GM19452 (cell line): ENCODE measurements around the gene COL18A1.

Experiments used
- ATAC-seq: cut with Tn5 transposase; IDR thresholded peaks from one replicate; pipeline ENCODE4 v1.9.1; 2021; ENCODE audit not compliant: unreplicated experiment

COL18A1 gene

DNA sequence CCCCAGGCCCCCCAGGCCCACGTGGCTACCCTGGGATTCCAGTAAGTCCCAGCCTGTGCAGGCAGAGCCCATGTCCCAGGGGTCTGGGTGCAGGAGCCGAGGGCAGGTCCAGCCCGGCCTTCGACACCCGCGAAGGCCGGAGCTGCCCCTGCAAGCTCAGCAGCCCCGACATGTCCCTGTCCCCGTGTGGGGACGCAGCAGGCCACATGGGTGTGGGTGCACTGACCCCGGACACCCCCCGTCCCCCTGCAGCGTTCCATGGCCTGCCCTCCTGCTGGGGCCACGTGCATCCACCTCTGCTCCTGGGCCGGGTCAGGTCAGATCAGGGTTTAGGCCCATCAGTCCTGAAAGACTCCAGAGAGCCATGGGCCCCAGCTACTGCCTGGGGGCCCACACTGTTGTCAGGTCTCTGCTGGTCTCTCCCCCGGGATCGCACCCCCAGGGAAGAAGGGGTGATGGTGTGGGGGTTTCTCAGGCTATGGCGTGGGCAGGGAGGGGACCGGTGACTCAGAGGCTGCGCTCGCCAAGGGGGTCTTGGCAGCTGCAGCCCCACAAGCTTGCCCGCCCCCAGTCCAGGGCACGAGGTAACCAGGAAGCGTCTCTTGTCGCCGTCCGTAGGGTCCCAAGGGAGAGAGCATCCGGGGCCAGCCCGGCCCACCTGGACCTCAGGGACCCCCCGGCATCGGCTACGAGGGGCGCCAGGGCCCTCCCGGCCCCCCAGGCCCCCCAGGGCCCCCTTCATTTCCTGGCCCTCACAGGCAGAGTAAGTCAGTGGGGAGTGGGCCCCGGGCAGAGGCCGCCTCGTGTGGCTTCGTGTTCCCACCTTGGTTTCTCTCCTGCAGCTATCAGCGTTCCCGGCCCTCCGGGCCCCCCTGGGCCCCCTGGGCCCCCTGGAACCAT is 99.8 kb downstream of the COL18A1 start:
- no peak for ATAC-seq

DNA sequence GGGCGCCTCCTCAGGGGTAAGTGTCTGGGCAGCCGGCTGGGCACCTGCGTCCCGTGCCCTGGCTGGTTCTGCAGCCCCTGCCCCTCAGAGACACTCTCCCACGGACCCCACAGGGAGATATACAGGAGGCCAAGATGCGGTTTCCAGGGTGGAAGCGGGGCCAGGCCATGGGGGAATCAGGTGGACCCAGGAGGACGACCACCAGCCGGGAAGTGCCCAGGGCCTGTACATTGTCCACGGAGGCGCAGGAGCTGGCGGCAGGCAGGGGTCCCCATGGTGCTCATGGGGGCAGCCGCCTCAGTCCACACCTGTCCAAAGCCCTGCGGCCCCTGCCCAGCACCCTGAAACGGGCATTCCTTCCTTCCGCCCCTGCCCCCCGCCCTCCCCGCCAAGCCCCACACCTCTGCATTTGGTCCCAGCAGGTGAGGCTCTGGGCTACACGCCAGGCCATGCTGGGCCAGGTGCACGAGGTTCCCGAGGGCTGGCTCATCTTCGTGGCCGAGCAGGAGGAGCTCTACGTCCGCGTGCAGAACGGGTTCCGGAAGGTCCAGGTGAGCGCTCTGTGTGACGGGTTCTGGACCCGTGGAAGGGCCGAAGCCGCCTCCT is 100.6 kb downstream of the COL18A1 start:
- ATAC-seq = no peak

DNA sequence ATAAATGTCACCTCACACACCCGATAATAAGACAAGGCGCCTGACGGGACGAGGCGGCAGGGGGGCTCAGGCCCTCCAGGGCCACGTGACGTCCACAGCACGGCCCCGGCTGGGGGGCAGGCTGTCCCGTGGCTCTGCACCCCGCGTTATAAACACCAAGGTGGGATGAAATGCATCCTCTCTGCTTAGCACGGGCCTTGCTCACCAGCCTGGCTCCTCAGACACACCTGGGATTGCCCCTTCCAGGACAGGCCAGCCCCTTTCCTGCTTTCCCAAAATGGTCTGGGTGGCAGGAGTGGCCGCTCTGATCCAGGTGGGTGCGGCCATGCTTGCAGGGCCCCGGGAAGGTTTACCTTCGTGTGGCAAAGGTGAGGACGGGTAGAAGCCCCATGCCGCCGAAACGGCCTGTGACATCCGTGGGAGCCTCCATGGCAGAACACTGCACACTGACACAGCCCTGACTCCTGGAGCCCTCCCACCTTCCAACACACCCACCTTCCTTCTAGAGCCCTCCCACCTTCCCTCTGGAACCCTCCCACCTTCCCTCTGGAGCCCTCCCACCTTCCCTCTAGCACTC is 101.4 kb downstream of the COL18A1 start:
- ATAC-seq = no peak

DNA sequence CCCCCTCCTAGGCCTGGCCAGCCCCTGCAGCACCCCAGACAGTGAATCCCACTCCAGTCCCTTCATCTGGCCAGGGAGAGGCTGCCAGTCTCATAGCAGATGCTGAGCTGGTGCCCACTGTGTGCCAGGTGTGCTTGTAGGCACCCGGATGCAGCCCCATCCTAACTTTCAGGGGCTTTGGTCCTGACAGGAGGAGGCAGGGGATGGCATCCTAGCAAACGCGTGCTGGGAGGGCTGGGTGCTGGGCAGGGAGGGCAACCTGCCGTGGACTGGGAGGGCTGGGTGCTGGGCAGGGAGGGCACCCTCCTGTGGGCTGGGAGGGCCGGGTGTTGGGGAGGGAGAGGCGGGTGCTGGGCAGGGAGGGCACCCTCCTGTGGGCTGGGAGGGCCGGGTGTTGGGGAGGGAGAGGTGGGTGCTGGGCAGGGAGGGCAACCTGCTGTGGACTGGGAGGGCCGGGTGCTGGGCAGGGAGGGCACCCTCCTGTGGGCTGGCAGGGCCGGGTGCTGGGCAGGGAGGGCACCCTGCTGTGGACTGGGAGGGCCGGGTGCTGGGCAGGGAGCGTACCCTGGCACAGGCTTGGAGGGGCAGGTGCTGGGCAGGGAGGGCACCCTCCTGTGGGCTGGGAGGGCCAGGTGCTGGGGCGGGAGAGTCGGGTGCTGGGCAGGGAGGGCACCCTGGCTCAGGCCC is 102.0 kb downstream of the COL18A1 start:
- ATAC-seq = no peak

DNA sequence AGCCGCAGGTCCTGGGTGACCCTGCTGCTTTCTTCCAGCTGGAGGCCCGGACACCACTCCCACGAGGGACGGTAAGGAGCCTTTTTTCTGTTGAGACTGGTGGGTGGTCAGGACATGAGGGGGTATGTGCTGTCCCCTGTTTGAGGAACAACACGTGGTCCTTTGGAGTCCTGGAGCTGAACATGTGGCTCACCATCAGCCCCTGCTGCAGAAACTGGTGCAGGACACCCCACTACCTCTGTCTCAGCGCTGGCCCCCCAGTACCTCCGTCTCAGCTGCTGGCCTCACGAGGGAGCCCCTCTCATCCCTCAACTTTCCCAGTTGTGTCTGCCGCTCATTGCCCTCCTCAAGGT is 102.5 kb downstream of the COL18A1 start:
- ATAC-seq = no peak

DNA sequence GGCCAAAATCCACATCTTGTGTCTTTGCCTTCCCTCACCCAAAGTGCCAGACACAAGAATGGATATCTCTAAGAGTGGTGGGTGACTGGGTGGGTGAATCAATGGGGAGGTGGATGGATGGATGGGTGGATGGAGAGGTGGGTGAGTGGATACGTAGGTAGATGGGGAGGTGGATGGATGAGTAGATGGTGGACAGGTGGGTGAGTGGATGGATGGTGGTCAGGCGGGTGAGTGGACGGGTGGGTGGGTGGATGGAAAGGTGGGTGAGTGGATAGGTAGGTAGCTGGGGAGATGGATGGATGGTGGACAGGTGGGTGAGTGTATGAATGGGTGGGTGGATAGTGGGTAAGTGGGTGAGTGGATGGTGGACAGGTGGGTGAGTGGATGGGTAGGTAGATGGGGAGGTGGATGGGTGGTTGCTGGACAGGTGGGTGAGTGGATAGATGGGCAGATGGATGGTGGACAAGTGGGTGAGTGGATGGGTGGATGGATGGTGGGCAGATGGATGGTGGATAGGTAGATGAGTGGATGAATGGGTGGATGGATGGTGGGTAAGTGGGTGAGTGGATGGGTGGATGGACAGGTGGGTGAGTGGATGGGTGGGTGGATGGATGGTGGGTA is 103.0 kb downstream of the COL18A1 start:
- ATAC-seq = no peak

DNA sequence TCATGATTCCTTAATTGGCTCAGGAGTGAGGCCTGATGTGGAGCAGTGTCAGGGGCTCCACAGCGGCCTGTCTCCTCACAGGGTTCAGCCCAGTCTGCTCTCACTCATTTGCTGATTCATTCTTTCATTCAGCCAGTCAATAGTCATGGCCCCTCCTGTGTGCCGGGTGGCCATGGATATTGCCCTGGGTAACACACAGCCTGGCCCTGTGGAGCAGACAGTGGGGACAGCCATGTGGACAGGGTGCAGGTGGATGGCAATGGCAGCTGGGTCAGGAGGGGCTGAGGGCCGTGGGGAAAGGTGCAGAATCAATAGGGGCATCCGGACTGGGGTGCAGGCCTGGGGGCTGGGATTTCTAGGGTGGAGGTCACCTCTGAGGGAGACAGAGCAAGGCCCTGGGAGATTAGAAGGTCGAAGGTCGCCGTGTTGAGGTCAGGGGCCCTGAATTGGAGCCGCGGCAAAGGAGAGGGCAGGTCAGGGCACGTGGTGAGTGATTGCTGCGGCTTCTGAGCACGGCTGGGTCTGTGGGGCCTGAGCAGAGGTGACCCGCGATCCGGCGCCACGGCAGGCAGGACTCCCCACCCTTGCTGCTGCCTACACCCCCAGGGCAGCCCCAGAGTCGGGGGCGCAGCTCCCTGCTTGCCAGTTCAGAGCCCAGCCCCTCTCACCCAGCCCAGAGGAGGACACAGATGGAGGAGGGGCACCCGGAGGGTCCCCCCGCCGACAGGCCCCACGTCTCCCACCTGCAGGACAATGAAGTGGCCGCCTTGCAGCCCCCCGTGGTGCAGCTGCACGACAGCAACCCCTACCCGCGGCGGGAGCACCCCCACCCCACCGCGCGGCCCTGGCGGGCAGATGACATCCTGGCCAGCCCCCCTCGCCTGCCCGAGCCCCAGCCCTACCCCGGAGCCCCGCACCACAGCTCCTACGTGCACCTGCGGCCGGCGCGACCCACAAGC is 103.9 kb downstream of the COL18A1 start:
- no peak for ATAC-seq

DNA sequence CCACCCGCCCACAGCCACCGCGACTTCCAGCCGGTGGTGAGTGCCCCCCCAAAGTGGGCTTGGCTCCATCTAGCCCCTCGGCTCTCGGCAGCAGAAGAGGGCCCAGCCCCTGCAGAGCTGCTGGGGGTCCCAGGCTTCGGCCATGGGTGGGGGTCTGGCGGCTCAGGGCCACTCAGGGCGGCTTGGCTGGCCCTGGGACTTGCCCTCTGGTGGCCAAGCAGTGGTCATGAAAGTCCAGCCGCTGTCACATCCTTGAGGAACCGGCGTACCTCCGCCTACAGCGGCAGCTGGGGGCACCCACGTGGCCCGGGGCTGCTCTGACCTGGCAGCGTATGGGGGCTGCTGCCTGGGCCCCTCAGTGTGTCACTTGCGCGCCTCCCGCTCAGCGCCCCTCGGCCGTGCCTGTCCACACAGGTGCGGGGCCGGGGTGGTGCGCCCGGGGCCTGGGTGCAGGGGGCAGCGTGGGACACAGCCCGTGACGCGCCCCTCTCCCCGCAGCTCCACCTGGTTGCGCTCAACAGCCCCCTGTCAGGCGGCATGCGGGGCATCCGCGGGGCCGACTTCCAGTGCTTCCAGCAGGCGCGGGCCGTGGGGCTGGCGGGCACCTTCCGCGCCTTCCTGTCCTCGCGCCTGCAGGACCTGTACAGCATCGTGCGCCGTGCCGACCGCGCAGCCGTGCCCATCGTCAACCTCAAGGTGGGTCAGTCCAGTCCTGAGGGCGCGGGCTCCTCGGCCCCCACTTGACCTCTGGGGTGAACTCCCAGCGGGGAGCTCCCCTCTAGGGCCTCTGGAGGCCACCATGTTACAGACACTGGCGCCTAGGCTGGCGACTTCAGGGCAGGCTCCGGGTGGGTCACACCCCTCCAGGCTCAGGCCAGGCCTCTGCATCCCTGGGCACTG is 104.9 kb downstream of the COL18A1 start:
- no peak for ATAC-seq

DNA sequence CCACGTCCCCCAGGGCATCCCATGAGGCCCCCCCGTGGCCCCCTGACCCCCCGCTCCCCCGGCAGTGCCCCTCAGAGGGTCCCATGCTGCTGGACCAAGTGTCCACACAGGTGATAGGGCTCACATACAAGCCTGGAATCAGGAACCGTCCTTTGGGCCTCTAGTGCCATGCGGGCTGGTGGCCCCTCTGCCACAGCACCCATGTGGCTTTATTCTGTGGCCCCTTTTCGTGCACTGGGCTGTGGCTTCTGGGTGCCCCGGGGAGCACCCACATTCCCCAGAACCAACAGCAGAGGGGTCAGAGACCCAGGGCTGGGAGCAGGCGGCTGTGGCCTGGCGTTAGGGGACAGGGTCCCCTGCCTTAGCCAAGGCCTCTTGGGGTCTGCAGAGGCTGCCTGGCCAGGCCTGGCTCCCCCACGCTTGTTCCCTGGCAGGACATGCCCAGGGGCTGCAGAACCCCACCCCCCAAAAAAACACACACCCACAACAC is 105.5 kb downstream of the COL18A1 start:
- ATAC-seq = no peak

DNA sequence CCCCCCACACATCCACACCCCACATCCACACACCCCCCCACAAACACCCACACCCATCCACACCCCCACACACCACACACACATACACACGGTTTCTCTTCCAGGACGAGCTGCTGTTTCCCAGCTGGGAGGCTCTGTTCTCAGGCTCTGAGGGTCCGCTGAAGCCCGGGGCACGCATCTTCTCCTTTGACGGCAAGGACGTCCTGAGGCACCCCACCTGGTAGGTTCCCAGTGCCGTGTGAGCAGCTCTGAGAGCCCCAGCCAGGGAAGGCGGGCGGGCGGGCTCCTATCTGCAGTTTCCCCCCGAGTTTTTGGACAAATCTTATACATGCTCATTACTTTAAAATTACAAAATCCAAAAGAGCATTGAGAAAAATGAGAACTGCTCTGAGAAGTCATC is 106.0 kb downstream of the COL18A1 start:
- no peak for ATAC-seq

DNA sequence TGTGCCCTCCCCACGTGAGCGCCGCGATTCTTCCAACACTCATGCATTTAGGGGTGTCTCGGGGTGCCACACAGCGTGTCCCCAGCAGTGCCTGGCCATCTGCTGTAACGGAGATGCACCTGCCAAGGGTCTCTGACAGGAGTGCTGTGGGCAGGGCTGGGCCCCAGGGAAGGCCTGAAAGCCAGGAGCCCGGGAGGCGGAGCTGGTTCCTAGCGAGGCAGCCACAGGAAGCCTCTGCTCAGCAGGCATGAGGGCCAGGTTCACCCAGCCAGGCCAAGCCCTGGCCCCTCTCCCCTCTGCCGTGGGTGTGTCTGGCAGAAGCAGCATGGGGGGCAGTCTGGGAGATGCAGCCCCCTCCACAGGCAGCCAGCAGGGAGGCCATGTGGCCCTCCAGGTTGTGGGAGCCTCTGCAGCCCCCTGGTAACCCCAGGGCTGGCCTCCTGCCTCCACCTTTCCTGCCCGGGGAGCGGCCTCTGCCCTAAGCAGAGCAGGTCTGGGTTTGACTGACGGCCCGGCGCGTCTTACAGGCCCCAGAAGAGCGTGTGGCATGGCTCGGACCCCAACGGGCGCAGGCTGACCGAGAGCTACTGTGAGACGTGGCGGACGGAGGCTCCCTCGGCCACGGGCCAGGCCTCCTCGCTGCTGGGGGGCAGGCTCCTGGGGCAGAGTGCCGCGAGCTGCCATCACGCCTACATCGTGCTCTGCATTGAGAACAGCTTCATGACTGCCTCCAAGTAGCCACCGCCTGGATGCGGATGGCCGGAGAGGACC is 106.9 kb downstream of the COL18A1 start:
- no peak for ATAC-seq

DNA sequence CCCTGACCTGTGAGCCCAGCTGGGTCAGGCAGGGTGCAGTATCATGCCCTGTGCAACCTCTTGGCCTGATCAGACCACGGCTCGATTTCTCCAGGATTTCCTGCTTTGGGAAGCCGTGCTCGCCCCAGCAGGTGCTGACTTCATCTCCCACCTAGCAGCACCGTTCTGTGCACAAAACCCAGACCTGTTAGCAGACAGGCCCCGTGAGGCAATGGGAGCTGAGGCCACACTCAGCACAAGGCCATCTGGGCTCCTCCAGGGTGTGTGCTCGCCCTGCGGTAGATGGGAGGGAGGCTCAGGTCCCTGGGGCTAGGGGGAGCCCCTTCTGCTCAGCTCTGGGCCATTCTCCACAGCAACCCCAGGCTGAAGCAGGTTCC is 107.6 kb downstream of the COL18A1 start:
- no peak for ATAC-seq

DNA sequence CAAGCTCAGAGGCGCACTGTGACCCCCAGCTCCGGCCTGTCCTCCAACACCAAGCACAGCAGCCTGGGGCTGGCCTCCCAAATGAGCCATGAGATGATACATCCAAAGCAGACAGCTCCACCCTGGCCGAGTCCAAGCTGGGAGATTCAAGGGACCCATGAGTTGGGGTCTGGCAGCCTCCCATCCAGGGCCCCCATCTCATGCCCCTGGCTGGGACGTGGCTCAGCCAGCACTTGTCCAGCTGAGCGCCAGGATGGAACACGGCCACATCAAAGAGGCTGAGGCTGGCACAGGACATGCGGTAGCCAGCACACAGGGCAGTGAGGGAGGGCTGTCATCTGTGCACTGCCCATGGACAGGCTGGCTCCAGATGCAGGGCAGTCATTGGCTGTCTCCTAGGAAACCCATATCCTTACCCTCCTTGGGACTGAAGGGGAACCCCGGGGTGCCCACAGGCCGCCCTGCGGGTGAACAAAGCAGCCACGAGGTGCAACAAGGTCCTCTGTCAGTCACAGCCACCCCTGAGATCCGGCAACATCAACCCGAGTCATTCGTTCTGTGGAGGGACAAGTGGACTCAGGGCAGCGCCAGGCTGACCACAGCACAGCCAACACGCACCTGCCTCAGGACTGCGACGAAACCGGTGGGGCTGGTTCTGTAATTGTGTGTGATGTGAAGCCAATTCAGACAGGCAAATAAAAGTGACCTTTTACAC is 108.2 kb downstream of the COL18A1 start:
- ATAC-seq = no peak

DNA sequence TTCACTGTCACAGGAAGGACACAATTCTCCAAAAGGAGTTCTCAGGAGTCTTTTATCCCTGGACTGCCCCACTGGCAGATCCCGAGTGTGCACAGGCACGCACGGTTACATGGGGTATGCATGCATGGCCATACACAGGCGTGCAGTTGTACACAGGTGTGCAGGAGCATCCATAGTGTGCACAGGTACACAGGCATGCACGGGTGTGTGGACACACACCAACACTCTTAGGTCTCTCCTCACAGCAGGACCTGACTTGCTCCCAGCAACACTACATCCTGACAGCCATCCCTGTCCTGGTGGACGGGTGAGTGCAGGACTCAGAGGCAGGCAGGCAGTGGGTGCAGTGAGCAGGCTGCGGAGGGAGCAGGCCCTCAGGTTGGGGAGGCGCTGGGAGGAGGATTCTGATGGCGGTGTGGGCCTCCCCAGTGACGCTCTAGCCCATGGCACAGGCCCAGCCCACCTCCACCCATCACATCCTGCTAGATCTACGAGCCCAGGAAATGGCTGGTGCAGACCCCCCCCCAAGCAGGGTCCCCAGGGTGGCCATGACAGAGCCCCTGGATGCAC is 108.9 kb downstream of the COL18A1 start:
- ATAC-seq = no peak

DNA sequence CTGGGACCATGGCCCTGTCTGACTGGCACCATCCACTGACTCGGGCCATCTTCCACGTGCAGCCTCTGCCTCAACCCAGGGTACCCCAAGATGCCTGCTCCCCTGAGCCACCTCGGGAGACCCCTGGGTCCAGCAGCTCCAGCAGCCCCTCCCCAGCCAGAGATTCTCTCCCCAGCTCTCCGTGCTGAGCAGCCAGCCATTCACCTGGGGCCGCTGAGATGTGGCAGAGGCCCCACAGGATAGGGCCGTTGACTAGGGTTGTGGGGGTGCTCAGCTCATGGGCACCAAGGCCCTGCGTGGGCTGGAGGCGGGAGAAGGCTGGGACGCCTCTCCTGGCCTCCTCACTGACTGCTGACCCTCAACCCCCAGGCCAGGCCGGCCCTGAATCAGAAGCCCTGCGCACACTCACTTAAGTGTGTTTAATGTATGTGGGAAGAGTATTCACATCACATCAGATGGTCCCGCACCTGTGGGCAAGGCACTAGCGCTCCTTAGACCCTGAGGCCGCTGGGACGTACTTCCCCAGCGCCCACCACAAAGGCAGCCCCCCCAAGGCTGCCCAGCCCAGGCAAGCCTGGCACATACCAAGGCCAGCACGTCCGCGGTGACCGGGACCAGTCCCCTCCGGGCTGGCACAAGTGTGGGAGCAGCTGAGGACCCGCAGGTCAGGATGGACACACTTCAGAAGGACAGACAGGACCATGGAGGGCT is 109.5 kb downstream of the COL18A1 start:
- ATAC-seq = no peak

DNA sequence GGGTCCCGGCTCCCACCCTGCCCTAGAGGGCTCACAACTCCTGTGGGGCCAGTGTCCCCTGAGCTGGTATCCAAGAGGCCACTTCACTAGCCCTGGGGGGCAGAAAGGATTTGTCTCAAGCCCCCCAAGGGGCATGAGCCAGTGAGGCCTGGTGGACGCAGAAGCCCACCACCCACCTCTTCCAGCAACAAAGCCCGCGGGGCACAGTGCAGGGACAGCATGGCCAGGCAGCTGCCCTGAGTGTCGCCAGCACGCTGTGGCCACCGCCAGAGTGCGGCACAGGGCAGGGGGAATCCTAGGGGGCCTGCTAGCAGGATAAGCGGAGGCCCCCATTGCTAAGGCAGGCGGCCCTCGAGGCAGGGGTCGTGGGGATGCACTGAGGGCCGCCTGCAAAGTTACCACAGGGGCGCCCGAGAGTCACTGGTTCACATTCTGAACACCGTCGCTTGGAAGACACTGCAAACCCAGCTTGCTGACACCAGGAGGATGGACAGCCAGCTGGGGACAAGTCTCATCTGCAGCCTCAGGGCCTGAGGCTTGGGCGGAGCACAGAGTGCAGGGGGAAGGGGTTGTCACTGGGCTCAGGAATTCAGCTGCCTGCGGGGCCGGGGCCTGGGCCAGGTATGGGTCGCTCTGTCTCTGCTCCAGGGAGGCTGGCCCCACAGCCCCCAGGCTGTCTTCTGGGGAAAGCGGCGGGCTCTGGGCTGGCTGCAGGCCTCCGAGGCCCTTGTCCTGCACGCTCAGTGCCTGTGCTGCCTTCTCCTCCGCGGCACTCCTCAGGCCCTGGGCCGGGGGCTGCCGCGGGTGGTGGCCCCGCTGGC is 110.5 kb downstream of the COL18A1 start:
- no peak for ATAC-seq
